Body of pancreas (tissue), 4 donors: Measurements from ENCODE around the gene POMT2. TPM values are rescaled to one million over a fixed set of nuclear protein-coding genes. Genes with fewer than 3 reads are reported as not detected.

Experiments
- ATAC-seq: fragments of 150-250 bp; one replicate; pipeline ENCODE4 v1.9.1; 2016
- DNase-seq, 4 donors: peaks; one replicate each; pipeline ENCODE4 v3.0.0-alpha.2; 2019
- H3K27ac ChIP-seq, 4 donors: fragments of 200-600 bp; sonication (generic); 1 replicate in 3 of 4; 2 replicates in 1 of 4; pipeline versions ENCODE4 v1.5.1 to v1.6.1; 2016 to 2019; ENCODE audit warnings: mild to moderate bottlenecking in 1 of 4, mixed read lengths in 1 of 4, moderate library complexity in 1 of 4
- H3K27me3 ChIP-seq, 2 donors: fragments of 200-600 bp; sonication (generic); one replicate each; pipeline ENCODE4 v1.6.0; 2016; ENCODE audit warnings: mild to moderate bottlenecking in 1 of 2
- H3K36me3 ChIP-seq, 2 donors: fragments of 200-600 bp; sonication (generic); replicated peaks in 1 of 2; 2 replicates each; pipeline ENCODE4 v1.5.1; 2016; ENCODE audit warnings: low read depth in 2 of 2; ENCODE audit not compliant: insufficient read depth in 1 of 2
- H3K4me1 ChIP-seq: fragments of 200-600 bp; sonication (generic); one replicate; pipeline ENCODE4 v1.6.0; 2016
- H3K4me3 ChIP-seq, 2 donors: fragments of 200-600 bp; sonication (generic); 1 replicate in 1 of 2; 2 replicates in 1 of 2; pipeline ENCODE4 v1.5.1; 2016 to 2019
- H3K9me3 ChIP-seq, 3 donors: fragments of 200-600 bp; sonication (generic); 1 replicate in 2 of 3; 2 replicates in 1 of 3; pipeline ENCODE4 v1.5.1; 2016
- CTCF ChIP-seq, 7 experiments: fragments of 450-650 bp in 4 of 7; fragments of 200-600 bp in 3 of 7; sonication (generic) in 3 of 7; IDR thresholded peaks; one replicate each; pipeline ENCODE4 v1.5.1; 2016 to 2019; ENCODE audit warnings: antibody characterized with exemption in 7 of 7
- POLR2A ChIP-seq, 3 donors: fragments of 450-650 bp; IDR thresholded peaks; one replicate each; pipeline ENCODE4 v1.6.1; 2016; ENCODE audit warnings: antibody characterized with exemption in 3 of 3, mild to moderate bottlenecking in 2 of 3
- WGBS, 2 donors: methylation state at CpG; one replicate each; pipeline ENCODE4 v1.1.5; 2017; 5-methylcytosine and 5-hydroxymethylcytosine counted together
- intact Hi-C: fragments of 100-400 bp; cut with DNase I; formaldehyde crosslinking; loops from one replicate; pipeline ENCODE4 v1.15.1; 2023
- total RNA-seq, 2 donors: library from RNA; depleted of rRNA; stranded (reverse); fragments of >200 nt; gene quantifications; one replicate each; pipeline ENCODE4 v1.1.0, GENCODE V29; 2016

POMT2 gene
- total RNA-seq, 2 donors from 2014 or later, result 22.6 to 45.2 TPM

GRCh38 chr14:77246784-77247183 is 73.9 kb downstream of the POMT2 start:
- ATAC-seq, result no peak
- no peaks in the 10 kb centered on the region for H3K27me3 ChIP-seq
- H3K4me1 ChIP-seq, result no peaks in the 10 kb centered on the region
- no peaks in the 10 kb centered on the region for H3K36me3 ChIP-seq
- TF ChIP-seq POLR2A (IDR thresholded peaks at IDR 0.05) (no peak), CTCF (IDR thresholded peaks at IDR 0.05) (no peak)
- H3K9me3 ChIP-seq, result no peaks in the 10 kb centered on the region
- no peak overlapping the region for H3K4me3 ChIP-seq
- intact Hi-C loops, result no loop called here
- 93 to 95% methylated on average over 1 of the region's 1 CpG for WGBS, 2 donors
- no peak overlapping the region for H3K27ac ChIP-seq
- no peak for DNase-seq

GRCh38 chr14:77245820-77246219 is 74.9 kb downstream of the POMT2 start:
- intact Hi-C loops, result no loop called here
- no peak for ATAC-seq
- DNase-seq, result no peak
- Histone ChIP-seq H3K36me3 (no peaks in the 10 kb centered on the region), H3K4me3 (no peak overlapping the region), H3K27ac (no peak overlapping the region), H3K27me3 (no peaks in the 10 kb centered on the region), H3K4me1 (no peaks in the 10 kb centered on the region), H3K9me3 (no peaks in the 10 kb centered on the region)
- 75 to 80% methylated on average over 4 of the region's 4 CpGs for WGBS, 2 donors
- TF ChIP-seq CTCF (IDR thresholded peaks at IDR 0.05) (no peak), POLR2A (IDR thresholded peaks at IDR 0.05) (no peak)

- Histone ChIP-seq H3K27me3 (no peaks in the 10 kb centered on the region), H3K36me3 (no peaks in the 10 kb centered on the region), H3K4me3 (no peak overlapping the region), H3K27ac (no peak overlapping the region), H3K9me3 (no peaks in the 10 kb centered on the region), H3K4me1 (no peaks in the 10 kb centered on the region)
- WGBS, 2 donors, result 81 to 88% methylated on average over 4 of the region's 4 CpGs
- TF ChIP-seq CTCF (IDR thresholded peaks at IDR 0.05), result no peak
- TF ChIP-seq POLR2A (IDR thresholded peaks at IDR 0.05), result no peak
- ATAC-seq (no peak), DNase-seq (no peak)
- intact Hi-C loops, result no loop called here
These were observed 76.8 kb downstream of the POMT2 start for GRCh38 chr14:77243853-77244252.

GRCh38 chr14:77242752-77243151 is 77.9 kb downstream of the POMT2 start:
- no peak for DNase-seq
- intact Hi-C loops, result no loop called here

More at GRCh38 chr14:77242752-77243151, 77.9 kb downstream of the POMT2 start:
- H3K4me3 ChIP-seq, result no peak overlapping the region
- no peaks in the 10 kb centered on the region for H3K4me1 ChIP-seq
- no peaks in the 10 kb centered on the region for H3K9me3 ChIP-seq
- H3K27ac ChIP-seq, result no peak overlapping the region
- WGBS, 2 donors, result 72 to 89% methylated on average over 12 of the region's 12 CpGs
- no peak for ATAC-seq
- TF ChIP-seq CTCF (IDR thresholded peaks at IDR 0.05) (no peak), POLR2A (IDR thresholded peaks at IDR 0.05) (no peak)
- no peaks in the 10 kb centered on the region for H3K27me3 ChIP-seq
- no peaks in the 10 kb centered on the region for H3K36me3 ChIP-seq
